DMS 273 (cell line): ENCODE results near the gene FGR.

Experiments
- DNase-seq: peaks from one replicate; lab custom pipeline; 2025; ENCODE audit not compliant: unreplicated experiment; lab: John Stamatoyannopoulos, UW

The FGR gene

GRCh38 chr1:27569506-27570291 is 65.3 kb downstream of the FGR start:
- DNase-seq, result peak; percentile 54

DNA sequence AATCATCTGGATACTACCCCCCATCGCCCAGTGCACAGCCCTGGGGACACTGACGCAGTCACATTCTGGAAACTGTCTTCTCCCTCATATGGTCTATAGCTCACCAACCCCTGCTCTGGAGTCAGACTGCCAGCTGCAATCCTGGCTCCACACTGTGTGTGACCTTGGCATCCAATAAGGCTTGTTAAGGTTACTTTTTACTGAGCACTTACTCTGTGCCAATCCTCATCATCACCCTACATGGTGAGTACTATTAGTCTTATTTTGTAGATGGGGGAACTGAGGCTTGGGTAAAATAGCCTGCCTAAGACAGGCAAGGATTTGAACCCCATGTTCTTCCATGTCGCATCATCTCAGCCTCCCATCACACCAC is 65.9 kb downstream of the FGR start:
- peak; percentile 59 for DNase-seq

DNA sequence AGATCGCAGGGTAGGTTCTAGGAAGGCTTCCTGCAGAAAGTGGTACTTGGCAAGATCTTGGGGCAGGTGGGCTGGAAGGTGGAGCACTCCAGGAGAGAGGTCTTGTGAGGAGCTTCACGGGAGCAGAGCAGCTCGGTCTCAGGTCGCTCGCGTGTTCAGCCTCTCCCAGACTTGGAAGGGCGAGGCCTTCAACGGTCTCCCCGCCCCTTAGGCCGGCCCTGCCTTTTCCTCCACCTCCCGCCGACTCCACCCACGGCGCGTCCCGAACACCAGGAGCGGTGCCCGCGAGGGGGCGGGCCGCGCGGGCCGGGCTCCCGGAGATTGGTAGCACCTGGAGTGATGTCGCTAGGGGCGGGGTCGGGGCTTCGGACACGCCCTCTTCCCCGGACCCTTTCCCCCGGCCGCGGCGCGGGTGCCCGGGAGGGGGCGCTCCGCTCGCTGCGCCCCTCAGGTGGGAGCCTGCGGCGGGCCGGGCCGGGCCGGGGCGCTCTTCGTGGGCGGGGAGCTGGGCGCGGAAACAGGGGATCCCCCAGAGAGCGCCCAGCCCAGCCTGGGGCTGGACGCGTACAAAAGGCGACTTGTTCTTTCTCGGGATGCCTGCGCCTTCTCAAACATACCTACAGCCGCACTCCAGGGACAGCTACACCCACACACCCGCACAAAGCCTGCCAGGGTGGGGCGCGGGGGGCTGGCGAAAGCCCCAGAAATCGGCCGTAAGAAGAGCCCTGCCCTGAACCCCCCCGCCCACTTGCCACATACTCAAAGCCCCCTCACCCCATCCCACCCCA is 66.5 kb downstream of the FGR start:
- DNase-seq, result peak; percentile 97

DNA sequence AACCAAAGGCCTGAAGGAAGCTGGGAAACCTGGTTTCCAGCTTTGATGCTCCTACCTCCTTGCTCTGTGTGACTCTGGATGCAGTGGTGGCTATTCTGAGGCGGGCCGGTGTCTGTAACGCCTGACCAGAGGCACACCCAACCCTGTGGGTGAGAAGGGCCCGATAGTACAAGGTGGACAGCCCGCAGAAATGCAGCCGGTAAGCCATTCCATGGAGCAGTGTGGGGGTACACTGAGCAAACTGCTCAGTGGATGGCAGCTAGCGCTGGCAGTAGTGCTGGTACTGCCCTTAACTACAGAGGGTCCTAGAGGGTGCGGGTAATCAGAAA is 67.0 kb downstream of the FGR start:
- no peak for DNase-seq

DNA sequence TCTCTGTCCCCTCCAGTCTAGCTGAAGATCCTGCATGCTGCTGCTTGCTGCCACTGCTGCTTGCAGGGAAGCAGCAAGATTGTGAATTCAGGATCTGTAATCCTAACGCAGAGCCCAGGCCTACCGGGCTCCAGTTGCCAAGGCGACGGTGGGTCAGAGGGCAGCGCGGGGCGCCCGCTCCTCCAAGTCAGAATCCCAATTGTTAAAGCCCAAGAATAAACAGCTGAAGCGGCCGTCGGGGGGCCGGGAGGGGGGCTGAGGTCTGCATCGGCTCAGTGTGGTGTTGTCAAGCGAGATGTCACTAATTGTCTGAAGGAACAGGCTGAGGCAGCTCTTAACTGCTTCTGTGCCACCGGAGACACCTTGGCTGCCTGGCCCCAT is 67.8 kb downstream of the FGR start:
- DNase-seq, result no peak

GRCh38 chr1:27566462-27567145 is 68.4 kb downstream of the FGR start:
- peak; percentile 77 for DNase-seq

- DNase-seq, result peak; percentile 65
Observed at GRCh38 chr1:27564710-27565649, 70.0 kb downstream of the FGR start.

DNA sequence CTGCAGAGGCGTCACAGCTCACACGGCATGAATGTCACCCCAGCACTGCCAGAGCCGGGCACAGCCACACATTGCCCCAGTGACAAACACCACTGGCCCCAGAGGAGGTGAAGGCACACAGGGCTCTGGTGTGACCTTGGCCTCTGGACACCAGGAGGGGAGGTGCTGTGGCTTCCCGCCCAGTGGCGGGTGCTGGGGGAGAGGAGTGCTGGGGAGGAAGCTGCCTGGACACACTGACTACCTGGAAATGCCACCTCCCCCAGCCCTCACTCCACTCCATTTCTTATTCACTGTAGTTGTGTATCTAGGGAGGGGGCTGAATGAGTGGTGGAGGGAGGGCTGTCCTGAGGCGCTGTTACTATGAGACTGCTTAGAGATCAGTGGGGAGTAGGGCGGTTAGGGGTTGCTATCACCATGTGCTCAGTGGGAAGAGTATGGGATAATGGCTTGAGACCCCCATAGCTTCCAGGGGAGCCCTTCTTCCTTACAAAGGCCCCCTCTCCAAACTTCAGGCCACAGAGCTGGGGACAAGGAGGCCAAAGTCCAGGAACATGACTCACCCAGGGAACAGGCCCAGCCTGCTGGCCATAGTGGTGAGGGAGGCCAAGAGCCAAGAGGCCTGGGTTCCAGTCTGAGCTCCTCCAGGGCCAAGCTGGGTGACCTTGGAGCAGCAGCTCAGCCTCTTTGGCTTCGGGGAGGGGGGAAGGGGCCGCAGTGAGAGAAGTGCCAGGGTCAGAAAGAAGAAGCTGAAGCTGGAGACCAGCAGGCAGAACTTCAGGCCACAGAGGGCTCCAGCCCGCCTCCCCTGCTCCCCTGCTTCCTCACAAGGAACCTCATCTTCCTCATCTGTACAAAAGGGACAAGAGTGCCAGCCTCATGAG is 71.2 kb downstream of the FGR start:
- DNase-seq, result no peak

GRCh38 chr1:27563341-27563590 is 71.7 kb downstream of the FGR start:
- no peak for DNase-seq

- no peak for DNase-seq
Observed at GRCh38 chr1:27562534-27563340, 72.2 kb downstream of the FGR start.
